HepG2 (cell line): ENCODE results near the gene FBXL20. TPM values are rescaled to one million over a fixed set of nuclear protein-coding genes. Genes with fewer than 3 reads are reported as not detected.

Experiments used
- ATF4 ChIP-seq, 2 experiments: fragments of 450-650 bp in 1 of 2; sonication (generic) in 1 of 2; formaldehyde crosslinking; IDR thresholded peaks; 2 replicates each; pipeline versions ENCODE4 v1.5.0 to v1.8.0; 2020 to 2022; ENCODE audit warnings: mild to moderate bottlenecking in 1 of 2, missing genetic modification reagents in 1 of 2
- CCDC6 ChIP-seq: sonication (generic); formaldehyde crosslinking; IDR thresholded peaks from 2 replicates; pipeline ENCODE4 v1.8.1; 2022; ENCODE audit warnings: mild to moderate bottlenecking, missing genetic modification reagents, moderate library complexity
- CENPBD1 ChIP-seq: sonication (generic); formaldehyde crosslinking; IDR thresholded peaks from 2 replicates; pipeline ENCODE4 v1.8.0; 2022; ENCODE audit warnings: missing genetic modification reagents, low read depth, mild to moderate bottlenecking, borderline replicate concordance
- GABPA ChIP-seq, 2 experiments: IDR thresholded peaks; 2 replicates each; pipeline ENCODE4 v1.6.1; 2011 to 2016; ENCODE audit warnings: low read depth in 2 of 2, low read length in 1 of 2, missing biosample characterization in 1 of 2, missing genetic modification characterization in 1 of 2
- HNF4G ChIP-seq, 2 experiments: sonication (generic) in 1 of 2; formaldehyde crosslinking in 1 of 2; IDR thresholded peaks; 2 replicates each; pipeline versions ENCODE4 v1.4.0 to v1.6.1; 2011 to 2020; ENCODE audit warnings: borderline replicate concordance in 2 of 2, low read depth in 2 of 2, mild to moderate bottlenecking in 2 of 2, low read length in 1 of 2, missing genetic modification reagents in 1 of 2, moderate library complexity in 1 of 2
- MAFK ChIP-seq, 2 experiments: IDR thresholded peaks in 1 of 2; conservative IDR thresholded peaks in 1 of 2; 2 replicates each; pipeline ENCODE4 v1.6.1; 2011; ENCODE audit warnings: improper control_type of control experiment in 2 of 2, low read length in 2 of 2
- MTA3 ChIP-seq: sonication (generic); formaldehyde crosslinking; IDR thresholded peaks from 2 replicates; pipeline ENCODE4 v1.4.0; 2020; ENCODE audit warnings: missing genetic modification reagents
- PHF20 ChIP-seq: sonication (generic); formaldehyde crosslinking; IDR thresholded peaks from 2 replicates; pipeline ENCODE4 v1.5.0; 2020; ENCODE audit warnings: mild to moderate bottlenecking, missing genetic modification reagents
- RFX3 ChIP-seq: IDR thresholded peaks from 2 replicates; pipeline ENCODE4 v1.6.1; 2016; ENCODE audit warnings: missing biosample characterization, missing genetic modification reagents
- SIN3A ChIP-seq: IDR thresholded peaks from 2 replicates; pipeline ENCODE4 v1.6.1; 2011; ENCODE audit warnings: low read depth, mild to moderate bottlenecking, control low read depth, low read length, borderline replicate concordance
- SNAPC5 ChIP-seq: sonication (generic); formaldehyde crosslinking; IDR thresholded peaks from 2 replicates; pipeline ENCODE4 v1.8.1; 2023; ENCODE audit warnings: mild to moderate bottlenecking, missing genetic modification reagents, borderline replicate concordance
- TCF7L2 ChIP-seq: IDR thresholded peaks from 2 replicates; pipeline ENCODE4 v1.6.1; 2011; ENCODE audit warnings: mild to moderate bottlenecking, low read depth, low read length, moderate library complexity
- TGIF2 ChIP-seq: IDR thresholded peaks from 2 replicates; pipeline ENCODE4 v1.6.1; 2016; ENCODE audit warnings: control low read depth, missing compliant biosample characterization
- TRAFD1 ChIP-seq: sonication (generic); formaldehyde crosslinking; IDR thresholded peaks from 2 replicates; pipeline ENCODE4 v1.5.1; 2020; ENCODE audit warnings: missing genetic modification reagents, mild to moderate bottlenecking, borderline replicate concordance
- U2AF2 ChIP-seq: fragments of 200-400 bp; formaldehyde crosslinking; IDR thresholded peaks from 2 replicates; pipeline ENCODE4 v1.6.1; 2017; ENCODE audit warnings: low read depth, mild to moderate bottlenecking, low read length
- WIZ ChIP-seq: sonication (generic); formaldehyde crosslinking; IDR thresholded peaks from 2 replicates; pipeline ENCODE4 v1.5.1; 2020; ENCODE audit warnings: mild to moderate bottlenecking, missing genetic modification reagents
- ZBTB26 ChIP-seq: IDR thresholded peaks from 2 replicates; pipeline ENCODE4 v1.6.1; 2016; ENCODE audit warnings: missing compliant biosample characterization, missing genetic modification reagents, borderline replicate concordance
- ZBTB7A ChIP-seq: sonication (generic); formaldehyde crosslinking; IDR thresholded peaks from 2 replicates; pipeline ENCODE4 v1.8.0; 2022; ENCODE audit warnings: mild to moderate bottlenecking, missing genetic modification reagents
- ZNF549 ChIP-seq: sonication (generic); formaldehyde crosslinking; IDR thresholded peaks from 2 replicates; pipeline ENCODE4 v1.5.0; 2020; ENCODE audit warnings: missing genetic modification reagents
- ZNF597 ChIP-seq: sonication (generic); formaldehyde crosslinking; IDR thresholded peaks from 2 replicates; pipeline ENCODE4 v1.5.0; 2020; ENCODE audit warnings: missing genetic modification reagents
- ZNF678 ChIP-seq: sonication (generic); formaldehyde crosslinking; IDR thresholded peaks from 2 replicates; pipeline ENCODE4 v1.4.0; 2020; ENCODE audit warnings: mild to moderate bottlenecking, missing genetic modification reagents
- ZNF772 ChIP-seq: sonication (generic); formaldehyde crosslinking; IDR thresholded peaks from 2 replicates; pipeline ENCODE4 v1.5.0; 2020; ENCODE audit warnings: mild to moderate bottlenecking, missing genetic modification reagents
- ZNF788 ChIP-seq: sonication (generic); formaldehyde crosslinking; IDR thresholded peaks from 2 replicates; pipeline ENCODE4 v1.5.0; 2020; ENCODE audit warnings: mild to moderate bottlenecking, missing genetic modification reagents, borderline replicate concordance
- polyA plus RNA-seq, 8 experiments: library from polyadenylated mRNA; depleted of rRNA in 3 of 8; stranded (reverse) in 7 of 8; unstranded in 1 of 8; fragments of >200 nt; fragmentation: Illumina TruSeq in 4 of 8; extraction: Trizol in 4 of 8; gene quantifications; 2 replicates each; pipeline versions ENCODE4 v1.2.1 to v1.2.3, GENCODE V29; 2011 to 2016; ENCODE audit warnings: low read depth in 4 of 8, missing spikeins in 1 of 8, mixed read lengths in 1 of 8; ENCODE audit not compliant: insufficient read depth in 1 of 8
- total RNA-seq, 5 experiments: library from RNA; depleted of rRNA; stranded (reverse); fragments of >200 nt; fragmentation: Illumina TruSeq; extraction: Trizol; gene quantifications; 2 replicates each; pipeline ENCODE4 v1.2.3, GENCODE V29; 2016; ENCODE audit warnings: low read depth in 1 of 5

The FBXL20 gene
- total and polyA plus RNA-seq, 2 of the 13 experiments (the other 11 are each of a cell fraction or from before 2014, with no cell fraction given) = 10.2 to 10.3 TPM

GRCh38 chr17:39450847-39451581 is 49.6 kb upstream of the FBXL20 start, which contains the start of gene MED1 (continued):
- TF ChIP-seq CENPBD1 (no peak), ZNF597 (CRISPR knock-in tag) (no peak), RFX3 (CRISPR knock-in tag) (no peak), TRAFD1 (CRISPR knock-in tag) (no peak), CCDC6 (peak; percentile 59; the same call in 1 of the 2 replicates), ZBTB26 (CRISPR knock-in tag) (peak; percentile 22; the same call in 1 of the 2 replicates), ZNF678 (CRISPR knock-in tag) (no peak), MAFK (conservative IDR thresholded peaks at IDR 0.05 in 1 of 2, IDR thresholded peaks at IDR 0.05 in 1 of 2; ENCODE audit: low read length in 2 of 2) (no peak), GABPA (IDR thresholded peaks at IDR 0.05; ENCODE audit: low read depth, low read length) (no peak), GABPA (CRISPR knock-in tag; IDR thresholded peaks at IDR 0.05; ENCODE audit: low read depth) (peak; percentile 82), ATF4 (CRISPR knock-in tag; IDR thresholded peaks at IDR 0.05) (no peak), TCF7L2 (peak; percentile 37; the same call in 1 of the 2 replicates), SIN3A (peak; percentile 58), MTA3 (CRISPR knock-in tag) (no peak), ZBTB7A (no peak; the same call in 1 of the 2 replicates), TGIF2 (CRISPR knock-in tag) (peak; percentile 57; the same call in 1 of the 2 replicates), SNAPC5 (CRISPR knock-in tag) (no peak), PHF20 (CRISPR knock-in tag) (peak; percentile 84), WIZ (CRISPR knock-in tag) (no peak), ZNF549 (peak; percentile 27; the same call in 1 of the 2 replicates), HNF4G (IDR thresholded peaks at IDR 0.05; ENCODE audit: borderline replicate concordance, low read depth, low read length) (no peak; the same call in 1 of the 2 replicates), HNF4G (CRISPR knock-in tag; IDR thresholded peaks at IDR 0.05; ENCODE audit: borderline replicate concordance, low read depth) (peak; percentile 46; the same call in 1 of the 2 replicates), ZNF788 (CRISPR knock-in tag) (peak; percentile 91), ZNF772 (peak; percentile 60; the same call in 1 of the 2 replicates), U2AF2 (no peak)
